ENCODE results near the gene GALNT2. TPM values are rescaled to one million over a fixed set of nuclear protein-coding genes. Genes with fewer than 3 reads are reported as not detected.

The GALNT2 gene
- total and polyA plus RNA-seq, 2 of the 4 experiments (the other 2 are of a cell fraction) = 50.4 to 189 TPM

- in situ Hi-C loops (cut with MboI; ENCODE audit: low sequenced_read_pairs) = no loop called here
- no peak overlapping the region for H2AK5ac ChIP-seq (ENCODE audit: low read depth, low read length)
- no peak overlapping the region for H2BK120ac ChIP-seq (ENCODE audit: low read depth, low read length)
- no peak overlapping the region for H2BK15ac ChIP-seq (ENCODE audit: low read depth, low read length)
- DNase-seq (peak; percentile 93), ATAC-seq (ENCODE audit: low read depth) (peak; percentile 84)
- no TSS peak for BruUV-seq (replicated peaks)
- H3K14ac ChIP-seq (replicated peaks; ENCODE audit: low read depth, low read length) = no peak overlapping the region
- no peak overlapping the region for H2BK5ac ChIP-seq (ENCODE audit: low read depth, low read length, poor library complexity, severe bottlenecking)
- no peak overlapping the region for H3K9ac ChIP-seq (ENCODE audit: low read depth, low read length)
- no peak overlapping the region for H3K18ac ChIP-seq (ENCODE audit: low read depth, low read length)
- H3K27ac ChIP-seq (ENCODE audit: insufficient read depth, low read length) = no peak overlapping the region
- POLR2A ChIA-PET (ENCODE audit: unreplicated experiment) = no interaction called here
- no peak overlapping the region for H4K8ac ChIP-seq (ENCODE audit: low read depth in 2 of 2, low read length in 2 of 2)
- H3K9me1 ChIP-seq (ENCODE audit: insufficient read depth, low read length) = peaks cover 14% of the 10 kb centered on the region; the same call in 1 of the 2 replicates
- no peaks in the 10 kb centered on the region for H3K9me3 ChIP-seq (ENCODE audit: control insufficient read depth, insufficient read depth, low read length)
- H3K36me3 ChIP-seq (ENCODE audit: control insufficient read depth, insufficient read depth, low read length) = no peaks in the 10 kb centered on the region; the same call in 1 of the 2 replicates
- no peak overlapping the region for H2AK9ac ChIP-seq (replicated peaks; ENCODE audit: low read depth, low read length, poor library complexity)
- no peak overlapping the region for H3K4me2 ChIP-seq (ENCODE audit: low read depth, low read length)
- H4K5ac ChIP-seq (ENCODE audit: low read depth, low read length) = no peak overlapping the region
- H3K79me1 ChIP-seq (ENCODE audit: low read depth in 1 of 2, low read length in 2 of 2) = peaks cover 28 to 53% of the 10 kb centered on the region in 2 experiments
- H2AFZ ChIP-seq (replicated peaks; ENCODE audit: low read length, poor library complexity) = no peak overlapping the region
- peaks cover 4% of the 10 kb centered on the region for H3K4me1 ChIP-seq (ENCODE audit: control insufficient read depth, insufficient read depth, low read length)
- 63% methylated on average over 1 of the region's 9 CpGs; no CpG with 5 or more reads in 1 of the 2 experiments for WGBS, 2 experiments (ENCODE audit: extremely low coverage in 2 of 2, insufficient read length in 1 of 2)
- peak; percentile 85 for TF ChIP-seq FOS (IDR thresholded peaks at IDR 0.05; ENCODE audit: low read depth, low read length)
- no peak for TF ChIP-seq POLR2A (IDR thresholded peaks at IDR 0.05; ENCODE audit: low read depth, low read length)
- no peak for TF ChIP-seq CEBPB (IDR thresholded peaks at IDR 0.05; ENCODE audit: low read depth, low read length)
- TF ChIP-seq MXI1 (IDR thresholded peaks at IDR 0.05; ENCODE audit: borderline replicate concordance, low read depth, low read length) = peak; percentile 45; the same call in 1 of the 2 replicates
- TF ChIP-seq MAZ (IDR thresholded peaks at IDR 0.05; ENCODE audit: borderline replicate concordance, low read depth, low read length) = peak; percentile 47; the same call in 1 of the 2 replicates
- TF ChIP-seq RAD21 (IDR thresholded peaks at IDR 0.05; ENCODE audit: low read length) = 0 out of 2 replicates have a peak, but pooled peaks have one; percentile 3
- no peak for TF ChIP-seq CHD1 (IDR thresholded peaks at IDR 0.05; ENCODE audit: low read depth, low read length)
- no peak overlapping the region for H3K4ac ChIP-seq (ENCODE audit: low read depth, low read length)
- CTCF ChIA-PET = interaction anchor here (1.0 to 1.1 kb wide), 2 partner anchors 9 to 15 kb away, joined by 3 to 4 read pairs; no protein-coding TSS in a partner anchor
- dilution Hi-C loops (cut with HindIII; ENCODE audit: low sequenced_read_pairs, unreplicated experiment) = no loop called here
- H3K27me3 ChIP-seq (ENCODE audit: control insufficient read depth, insufficient read depth, low read length) = no peaks in the 10 kb centered on the region
- intact Hi-C loops (cut with micrococcal nuclease) = no loop called here
- H3K56ac ChIP-seq (ENCODE audit: extremely low read depth, insufficient read depth, low read length) = no peak overlapping the region
- H3K23ac ChIP-seq (ENCODE audit: low read depth, low read length) = no peak overlapping the region
- peaks cover 21% of the 10 kb centered on the region for H4K20me1 ChIP-seq (ENCODE audit: insufficient read depth, low read length)
- H4K91ac ChIP-seq (ENCODE audit: insufficient read depth, low read depth, low read length) = no peak overlapping the region
- no peak overlapping the region for H2BK20ac ChIP-seq (ENCODE audit: low read depth, low read length)
- no peak overlapping the region for H3K4me3 ChIP-seq (ENCODE audit: insufficient read depth, low read depth, low read length)
Observed at GRCh38 chr1:230186003-230186863, 119.2 kb downstream of the GALNT2 start.

All from IMR-90 (cell line).